ENCODE results near the gene AKR1B15.

DNA sequence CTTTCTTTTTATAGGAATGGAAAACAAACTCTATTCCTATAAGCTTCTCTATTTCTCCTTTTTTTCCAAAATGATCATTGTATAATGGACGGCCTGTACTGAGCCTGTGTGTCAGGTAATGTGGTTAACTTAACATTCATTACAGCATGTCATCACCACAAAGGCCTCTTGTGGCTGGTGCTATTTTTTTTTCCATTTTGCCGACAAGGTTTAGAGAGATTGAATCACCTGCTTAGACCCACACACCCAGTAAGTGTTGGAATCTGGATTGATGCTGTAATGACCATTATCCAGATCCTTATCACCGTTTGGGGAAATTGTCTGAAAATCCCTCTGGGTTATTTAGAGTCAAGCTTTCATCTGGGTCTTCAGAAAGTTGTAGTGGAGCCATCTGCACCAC, 18.5 kb downstream of the AKR1B15 start:
- no peak for TF ChIP-seq EZH2 (IDR thresholded peaks at IDR 0.05; ENCODE audit: borderline replicate concordance, low read length)
- TF ChIP-seq CTCF (conservative IDR thresholded peaks at IDR 0.05 in 1 of 2, IDR thresholded peaks at IDR 0.05 in 1 of 2; ENCODE audit: extremely low read depth in 1 of 2, insufficient read depth in 1 of 2, low read depth in 1 of 2, low read length in 2 of 2) = no peak

Data from mammary epithelial cell (primary cell).